GM03348 (cell line): Measurements from ENCODE around the gene HOXA7.

Experiments used
- DNase-seq: peaks from one replicate; pipeline ENCODE4 v3.0.0; 2012; ENCODE audit warnings: low spot score

The HOXA7 gene

DNA sequence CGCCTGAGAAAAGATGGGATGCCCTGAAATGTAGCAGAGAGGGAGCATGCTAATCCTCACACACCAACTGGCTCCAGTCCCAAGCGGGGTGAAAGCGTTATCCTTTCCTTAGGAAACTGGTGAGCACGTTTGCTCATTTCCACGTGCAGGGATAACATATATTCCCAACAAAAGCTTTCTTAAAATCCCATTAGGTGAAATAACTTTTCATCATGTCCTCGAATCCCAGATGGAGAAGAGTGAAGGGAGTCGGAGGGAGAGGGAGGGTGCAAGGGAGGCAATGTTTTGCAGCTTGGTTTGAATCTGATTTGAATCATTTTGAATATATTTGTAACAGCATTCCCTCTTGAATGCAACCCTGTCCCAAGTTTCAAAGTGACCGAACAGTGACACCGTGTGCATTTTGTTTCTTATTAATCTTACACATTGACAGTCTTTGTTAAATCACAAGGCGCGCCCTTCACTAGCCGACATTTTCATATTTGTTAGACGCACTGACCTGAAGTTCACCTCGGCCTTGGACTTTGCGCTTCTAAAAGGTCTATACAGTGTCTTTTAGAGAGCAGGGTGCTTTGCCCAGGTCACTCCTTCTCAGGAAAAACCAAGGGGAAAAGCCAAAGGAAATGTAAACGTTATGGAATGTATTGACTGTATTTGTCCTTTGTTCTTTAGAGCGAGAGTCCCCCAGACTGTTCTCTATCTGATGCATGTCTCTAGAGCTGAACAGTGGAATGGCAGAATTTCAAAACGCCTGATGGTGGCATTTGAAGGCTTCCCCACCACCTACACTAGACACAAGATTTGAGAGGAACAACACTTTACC is 22.9 kb downstream of the HOXA7 start:
- no peak for DNase-seq

DNA sequence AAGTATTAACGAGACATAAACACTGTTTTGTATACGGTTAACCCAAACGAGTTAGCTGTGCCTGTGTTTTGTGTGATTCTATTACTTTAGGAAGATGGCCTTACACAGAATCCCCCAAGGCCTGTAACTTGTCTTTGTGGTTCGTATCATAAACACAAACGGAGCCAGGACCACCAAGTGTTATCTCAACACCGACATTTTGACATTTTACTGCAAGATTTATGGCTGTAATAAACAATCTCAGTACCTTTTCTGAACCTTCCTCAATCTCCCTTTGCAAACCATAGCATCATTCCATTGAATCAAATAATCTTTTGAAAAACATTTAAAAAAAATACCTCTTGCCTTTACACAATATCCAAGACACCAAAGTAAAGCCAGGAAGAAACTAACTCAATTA is 23.5 kb downstream of the HOXA7 start:
- DNase-seq, result no peak

DNA sequence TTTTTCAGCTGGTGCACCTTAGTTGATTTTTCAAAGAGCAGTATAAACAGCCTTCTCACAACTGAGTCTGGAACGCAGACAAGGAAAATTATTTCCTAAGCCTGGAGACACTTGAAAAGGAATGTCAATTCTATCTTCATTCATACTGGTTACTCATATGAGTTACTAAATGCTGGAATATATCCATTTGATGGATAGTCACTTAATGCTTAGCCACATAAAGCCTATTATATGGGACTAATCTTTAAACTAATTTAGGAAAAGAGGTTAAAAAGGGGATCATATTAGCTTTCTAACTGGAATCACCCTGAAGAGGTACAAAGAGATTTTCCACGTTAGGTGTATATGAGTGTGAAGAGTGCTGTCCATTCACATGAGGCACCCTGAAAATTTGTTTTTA is 24.3 kb downstream of the HOXA7 start:
- DNase-seq, result no peak

DNA sequence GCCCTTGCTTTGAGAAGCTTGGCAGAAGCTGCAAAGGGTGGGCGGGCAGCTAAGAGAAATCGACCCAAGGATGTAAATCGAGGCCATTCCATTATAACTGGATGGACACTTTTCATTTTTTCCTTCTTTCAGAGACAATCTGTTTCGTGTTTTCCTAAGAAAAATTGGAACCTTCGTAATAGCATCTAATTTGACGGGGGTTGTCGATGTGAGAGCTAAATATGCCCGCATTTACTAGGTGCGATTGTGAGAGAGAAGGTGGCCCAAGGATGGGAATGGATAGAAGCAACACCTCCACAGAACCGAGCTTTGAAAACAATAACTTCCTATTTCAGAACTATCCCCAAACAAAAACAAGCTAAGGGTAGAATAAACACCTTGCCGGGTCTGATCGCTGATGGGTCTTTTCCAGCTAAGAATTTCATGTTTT is 25.1 kb downstream of the HOXA7 start:
- DNase-seq, result no peak

DNA sequence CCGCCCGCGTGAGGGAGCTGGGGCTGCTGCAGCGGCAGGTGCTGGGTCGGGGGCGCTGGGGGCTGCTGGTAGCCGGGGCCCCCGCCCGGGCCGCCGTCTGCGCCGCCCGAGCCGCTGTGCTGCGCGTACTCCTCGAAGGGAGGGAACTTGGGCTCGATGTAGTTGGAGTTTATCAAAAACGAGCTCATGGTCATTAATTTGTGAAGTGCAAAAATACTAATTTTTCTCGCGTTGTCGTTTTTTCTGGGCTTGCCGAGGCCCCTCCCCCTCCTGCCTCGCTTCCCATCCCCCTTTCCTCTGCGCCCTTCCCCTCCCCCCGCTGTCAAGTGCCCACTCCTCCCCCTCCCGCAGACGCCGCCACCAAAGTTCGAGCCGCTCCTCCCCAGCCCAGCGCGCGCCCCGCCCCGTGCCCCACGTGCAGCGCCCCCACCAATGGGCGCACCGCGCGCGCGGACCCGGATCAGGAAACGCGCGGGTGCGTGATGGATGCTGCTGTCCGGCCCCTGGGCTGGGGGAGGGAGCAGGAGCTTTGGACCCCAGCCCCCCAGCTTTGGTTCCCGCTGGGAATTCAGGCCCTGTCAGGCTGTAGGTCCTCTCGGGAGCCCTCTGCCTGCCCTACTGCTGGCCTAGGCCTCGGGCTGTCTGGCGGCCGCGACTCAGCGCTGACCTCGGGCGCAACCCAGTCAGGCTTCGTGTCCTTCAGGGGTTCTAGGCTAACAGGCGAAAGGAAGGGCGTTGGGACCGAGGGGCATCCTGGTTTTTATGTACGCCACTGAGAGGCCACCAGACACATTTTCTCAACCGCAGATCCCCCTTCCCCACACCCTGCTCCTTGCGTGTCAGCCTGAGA is 25.7 kb downstream of the HOXA7 start, which contains the start of gene HOXA4:
Gene HOXA4 (minus strand): TSS at position 218 of the 850 bp plus-strand sequence. CDS start 24 bp downstream, at position 194.
- DNase-seq, result peak; percentile 98

DNA sequence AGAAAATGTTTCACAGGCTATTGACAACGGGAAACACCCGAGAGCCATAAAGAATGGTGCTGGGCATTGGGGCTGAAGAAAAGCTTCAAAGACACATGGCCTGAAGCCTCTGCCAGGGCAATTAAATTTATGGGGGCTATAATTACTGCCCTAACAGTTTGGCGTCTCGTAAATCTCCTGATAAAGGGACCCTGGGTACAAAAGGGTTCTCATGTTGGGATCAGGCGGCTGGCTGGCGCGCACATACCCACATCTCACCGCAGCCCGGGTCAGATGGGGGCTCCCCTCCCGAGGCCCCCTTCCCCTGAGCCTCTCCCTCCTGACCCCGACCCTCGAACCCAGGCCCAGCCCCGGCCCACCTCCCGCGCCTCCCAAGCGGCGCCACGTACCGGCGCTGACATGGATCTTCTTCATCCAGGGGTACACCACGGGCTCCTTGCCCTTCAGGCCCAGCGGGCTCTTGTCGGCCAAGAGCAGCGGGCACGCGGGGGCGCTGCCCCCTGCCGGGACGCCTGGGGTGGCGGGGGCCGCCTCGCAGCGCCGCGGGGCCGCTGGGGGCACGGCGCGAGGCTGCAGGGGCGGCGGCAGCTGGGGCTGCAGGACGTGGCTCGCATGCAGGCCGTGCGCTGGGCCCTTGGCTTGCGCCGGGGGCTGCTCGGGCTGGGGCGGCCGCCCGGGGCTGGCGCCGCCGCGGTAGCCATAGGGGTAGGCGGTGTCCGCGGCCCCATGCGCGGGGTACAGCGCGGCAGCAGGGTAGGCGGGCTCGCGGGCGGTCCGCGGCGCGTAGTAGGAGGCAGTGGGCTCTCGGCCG is 26.5 kb downstream of the HOXA7 start:
- DNase-seq, result peak; percentile 79

DNA sequence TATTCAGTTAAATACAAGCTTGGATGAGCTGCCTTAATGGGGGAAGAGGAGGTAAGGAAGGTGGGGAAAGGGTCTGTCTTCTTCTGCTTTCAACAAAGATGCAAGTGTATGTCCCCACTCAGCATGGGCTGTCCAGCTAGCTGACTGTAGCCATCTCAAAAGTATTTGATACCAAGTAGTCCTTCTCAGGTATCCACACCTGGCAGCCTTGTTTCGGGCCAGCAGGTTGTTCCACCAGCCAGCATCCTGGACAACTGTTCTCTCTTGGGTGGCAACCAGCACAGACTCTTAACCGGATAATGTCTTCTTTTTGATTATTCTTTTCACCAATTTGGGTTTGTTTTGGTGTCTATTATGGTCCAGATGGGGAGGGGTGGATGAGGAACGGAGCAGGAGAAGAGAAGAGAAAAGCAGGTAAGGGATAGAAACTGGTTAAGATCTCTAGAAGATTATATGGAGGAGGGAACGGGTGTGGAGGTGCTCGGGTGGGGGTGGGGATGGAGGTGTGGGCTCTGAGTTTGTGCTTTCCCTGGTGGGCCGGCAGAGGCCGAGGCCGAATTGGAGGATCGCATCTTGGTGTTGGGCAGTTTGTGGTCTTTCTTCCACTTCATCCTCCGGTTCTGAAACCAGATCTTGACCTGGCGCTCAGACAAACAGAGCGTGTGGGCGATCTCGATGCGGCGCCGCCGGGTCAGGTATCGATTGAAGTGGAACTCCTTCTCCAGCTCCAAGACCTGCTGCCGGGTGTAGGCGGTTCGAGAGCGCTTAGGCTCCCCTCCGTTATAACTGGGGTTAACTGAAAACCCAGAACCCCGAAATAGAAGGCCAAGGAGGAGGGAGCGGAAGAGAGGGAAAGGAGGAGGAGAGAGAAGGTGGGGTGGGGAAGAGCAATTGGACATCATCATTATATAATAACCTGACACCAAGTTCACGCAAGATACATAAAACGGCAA is 27.4 kb downstream of the HOXA7 start:
- no peak for DNase-seq

DNA sequence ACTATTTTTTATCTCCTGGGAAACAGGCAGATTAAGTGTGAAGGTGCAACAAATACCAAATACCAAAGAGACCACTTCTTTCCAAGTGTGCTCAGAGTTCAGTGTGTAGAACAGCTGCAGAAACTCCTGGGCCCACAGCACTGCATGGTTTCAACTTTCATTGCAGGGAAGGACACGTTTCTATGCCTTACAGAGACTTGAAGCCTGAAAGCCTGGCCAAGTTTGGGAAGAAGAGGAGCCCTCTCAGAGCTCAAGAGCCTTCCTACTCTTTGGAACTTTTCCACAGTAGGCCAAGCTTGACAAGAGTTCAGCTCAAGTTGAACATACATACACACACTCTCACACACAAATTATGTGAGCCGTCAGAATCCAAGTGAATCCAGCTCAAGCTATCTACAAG is 28.4 kb downstream of the HOXA7 start:
- no peak for DNase-seq

DNA sequence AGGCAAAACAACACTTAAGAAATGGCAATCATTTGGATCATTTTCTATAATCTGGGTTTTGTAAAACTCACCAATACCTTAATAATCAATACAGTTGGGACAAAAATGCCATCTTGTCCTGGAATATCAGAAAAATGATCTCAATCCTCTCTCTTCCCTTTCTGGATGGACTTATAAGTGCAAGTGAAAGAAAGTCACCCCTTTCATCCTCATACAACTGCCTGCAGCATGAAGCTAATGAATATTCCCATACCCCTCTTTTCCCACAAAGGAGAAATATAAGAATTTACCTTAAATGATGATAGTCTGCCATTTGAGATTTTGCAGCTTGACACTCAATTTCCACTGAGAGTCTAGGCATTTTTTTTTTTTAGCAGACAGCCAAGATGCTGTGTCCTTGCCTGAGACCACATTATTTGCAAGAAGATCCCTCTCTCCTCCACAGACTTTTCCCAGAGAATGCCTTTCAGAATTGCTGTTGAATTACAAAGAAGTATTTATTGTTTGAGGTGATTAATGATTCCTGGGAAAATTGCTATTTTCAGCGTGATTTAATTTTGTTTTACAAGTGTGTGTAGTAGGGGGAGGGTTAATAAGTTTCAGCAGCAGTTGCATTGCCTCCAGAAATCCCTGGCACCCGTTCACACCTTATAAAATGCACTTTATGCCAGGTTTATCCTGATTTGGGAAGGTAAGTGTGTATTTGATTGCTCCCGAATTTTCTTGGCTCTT is 29.7 kb downstream of the HOXA7 start:
- no peak for DNase-seq

DNA sequence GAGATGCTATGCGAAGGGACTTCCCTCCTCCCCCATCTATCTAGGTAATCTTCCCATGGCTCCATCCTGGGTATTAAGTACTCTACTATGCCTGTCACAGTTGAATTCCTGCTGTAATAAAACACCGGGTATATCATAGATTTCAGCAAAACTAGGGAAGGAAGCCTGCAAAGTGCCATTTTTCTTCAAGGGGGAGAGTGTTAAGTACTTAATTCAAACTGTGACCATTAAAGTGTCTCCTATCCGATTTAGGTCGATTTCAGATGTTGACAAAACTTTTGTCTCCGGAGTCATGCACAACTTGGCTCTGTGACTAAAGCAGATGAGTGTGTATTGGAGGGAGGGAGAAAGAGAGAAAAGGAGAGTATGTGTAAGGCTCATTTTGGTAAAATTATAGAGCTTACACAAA is 30.5 kb downstream of the HOXA7 start:
- DNase-seq, result no peak

DNA sequence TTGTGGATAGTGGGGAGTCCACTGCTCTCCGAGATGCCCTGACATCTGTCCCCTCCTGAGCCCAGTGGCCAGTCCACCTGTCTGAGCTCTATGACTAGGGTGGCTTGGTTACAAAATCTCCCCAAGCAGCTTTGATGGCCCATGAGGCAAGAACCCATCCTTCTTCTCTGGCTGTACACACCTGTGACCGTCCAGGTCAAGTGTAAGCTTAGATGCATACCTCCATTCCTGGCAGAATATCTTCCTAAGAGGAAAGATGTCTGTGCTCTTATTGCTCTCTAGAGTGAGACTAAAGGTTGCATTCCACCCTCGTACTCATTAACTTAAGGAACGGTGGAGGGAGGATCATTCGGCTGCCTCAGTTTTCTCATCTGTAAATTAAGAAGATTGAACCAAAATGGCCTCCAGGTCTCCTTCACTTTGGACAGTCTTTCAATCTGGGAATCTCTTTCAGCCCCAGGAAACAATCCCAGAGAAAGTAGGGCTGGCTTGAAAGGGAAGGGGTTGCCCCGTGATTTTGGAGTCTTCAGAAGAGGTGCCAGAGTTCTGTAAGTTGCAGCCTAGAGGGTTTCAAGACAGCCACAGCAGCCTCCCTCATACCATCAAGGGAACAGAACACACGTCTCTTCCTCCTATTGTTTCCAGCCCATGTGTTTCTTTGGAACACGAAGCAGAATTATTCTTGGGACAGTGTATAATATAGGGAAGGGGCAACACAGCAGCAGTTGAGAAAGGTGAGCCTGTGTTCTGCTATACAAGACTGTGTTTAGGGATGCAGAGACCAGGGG is 31.4 kb downstream of the HOXA7 start:
- no peak for DNase-seq

DNA sequence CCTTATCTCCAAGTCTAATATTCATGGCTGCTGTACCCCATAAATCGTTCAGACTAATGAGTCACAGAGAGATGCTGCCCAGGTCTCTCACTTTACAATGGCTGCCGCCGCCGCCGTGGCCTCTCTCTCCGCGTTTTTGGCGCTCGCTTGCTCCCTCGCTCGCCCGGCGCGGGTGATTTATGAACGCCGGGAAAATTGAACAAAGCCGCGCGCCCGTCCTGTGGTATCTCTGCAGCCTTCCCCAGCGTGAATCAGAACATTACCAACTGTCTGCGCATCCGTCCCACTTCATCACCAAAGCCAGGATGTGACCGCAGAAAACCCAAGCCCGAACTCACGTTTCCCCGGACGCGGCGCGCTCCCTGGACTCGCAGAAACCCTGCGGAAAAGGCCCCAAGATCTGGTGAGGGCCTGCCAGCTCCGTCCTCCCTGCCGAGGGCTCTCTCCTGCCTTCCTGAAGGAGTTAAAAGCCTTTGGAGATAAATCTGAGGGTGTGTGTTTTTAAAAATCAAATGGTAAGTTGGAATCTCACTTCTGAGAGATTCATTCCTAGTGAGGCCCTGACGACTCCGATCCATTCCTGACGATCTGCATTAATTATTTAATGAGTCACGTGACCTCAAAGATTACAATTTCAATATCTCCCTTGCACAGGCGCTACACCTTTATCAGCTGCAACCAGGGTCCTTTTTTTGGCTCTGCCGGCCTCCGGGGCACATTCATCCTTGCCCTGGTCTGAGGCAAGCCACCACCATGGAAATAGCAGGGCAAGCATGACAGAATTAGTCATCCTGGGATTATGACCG is 32.2 kb downstream of the HOXA7 start:
- no peak for DNase-seq

DNA sequence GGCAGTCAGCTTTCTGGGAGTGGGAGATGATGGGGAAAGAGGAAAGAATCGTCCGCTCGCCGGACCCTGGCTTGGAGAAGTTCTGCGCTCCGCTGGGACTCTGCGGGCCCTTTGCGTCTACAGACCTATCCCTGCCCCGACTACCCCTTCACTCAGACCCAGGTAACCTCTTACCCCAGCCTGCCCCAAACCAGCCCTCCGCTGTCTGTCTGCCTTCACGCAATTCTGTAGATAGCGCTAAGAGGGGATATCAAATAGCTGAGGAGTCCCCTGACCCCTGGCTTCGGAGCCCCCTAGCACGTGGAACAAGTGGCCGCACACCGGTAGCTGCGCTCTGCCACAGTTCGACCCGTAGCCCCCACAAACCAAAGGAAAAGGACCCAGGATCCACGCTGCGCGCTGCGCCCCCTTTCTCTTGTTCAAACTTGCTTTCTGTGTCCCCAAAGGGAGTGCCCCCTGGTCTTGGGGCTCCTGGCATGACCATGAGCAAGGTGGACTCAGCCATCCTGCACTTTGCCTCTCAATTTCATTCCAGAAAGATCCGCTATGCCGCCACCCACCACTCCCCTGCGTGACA is 32.9 kb downstream of the HOXA7 start:
- DNase-seq, result no peak

DNA sequence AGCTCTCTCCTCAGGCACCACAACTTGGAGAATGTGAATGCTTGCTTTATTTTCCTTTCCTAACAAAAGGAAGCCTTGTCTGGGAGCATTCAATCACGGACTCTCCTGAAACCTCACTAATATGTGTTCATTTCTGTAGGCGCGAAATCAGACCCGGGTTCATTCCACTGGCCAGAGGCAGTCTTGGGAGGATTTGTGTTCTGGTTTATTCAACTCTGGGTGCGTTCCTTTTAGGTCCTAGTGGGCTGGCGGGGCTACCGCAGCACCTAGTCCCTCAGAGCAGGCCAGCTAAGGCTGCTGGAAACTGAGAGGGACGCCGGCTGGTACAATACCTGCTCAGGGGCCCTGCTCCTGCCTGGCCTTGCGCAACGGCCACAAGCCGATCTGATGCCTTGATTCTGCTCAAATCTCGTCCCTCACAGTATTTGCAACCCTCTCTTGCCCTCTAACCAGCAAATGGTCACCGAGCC is 33.4 kb downstream of the HOXA7 start:
- no peak for DNase-seq

DNA sequence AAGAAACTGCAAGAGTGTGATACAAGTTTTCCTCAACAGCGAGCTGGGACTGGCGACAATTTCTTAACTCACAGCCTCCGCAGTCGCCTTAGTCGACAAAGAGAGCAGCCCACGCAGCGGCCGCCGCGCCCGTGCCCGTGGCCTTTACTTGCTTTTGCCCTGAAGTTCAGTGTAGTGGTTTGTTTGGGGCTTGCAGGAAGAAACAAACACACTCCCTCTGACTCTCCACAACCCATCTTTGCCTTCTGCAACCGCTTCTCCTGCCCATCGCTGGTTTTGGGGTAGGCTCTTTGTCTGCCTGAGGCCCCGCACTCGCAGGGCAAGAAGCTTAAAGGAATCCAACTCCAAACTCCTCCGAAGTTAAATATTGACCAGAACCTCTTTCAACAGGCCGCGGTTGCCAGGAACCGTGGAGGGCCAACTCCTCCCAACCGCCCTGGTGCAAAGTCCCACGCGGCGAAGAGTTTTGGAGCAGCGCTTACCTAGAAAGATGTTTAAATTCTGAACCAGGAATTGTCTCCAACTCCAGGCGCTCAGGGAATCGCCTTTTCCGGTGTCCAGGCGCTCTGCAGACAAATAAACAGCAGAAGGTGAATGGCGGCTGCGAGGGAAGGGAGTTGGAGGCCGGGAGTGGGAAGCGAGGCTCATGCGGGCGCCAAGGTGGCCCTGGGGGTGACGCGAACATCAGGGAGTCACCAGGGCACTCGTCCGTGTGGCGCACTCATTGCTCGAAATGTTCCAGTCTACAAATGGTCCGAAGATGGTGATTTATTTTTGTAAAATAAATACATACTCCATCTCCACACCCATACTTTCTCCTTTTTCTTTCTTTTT is 34.2 kb downstream of the HOXA7 start:
- DNase-seq, result no peak

DNA sequence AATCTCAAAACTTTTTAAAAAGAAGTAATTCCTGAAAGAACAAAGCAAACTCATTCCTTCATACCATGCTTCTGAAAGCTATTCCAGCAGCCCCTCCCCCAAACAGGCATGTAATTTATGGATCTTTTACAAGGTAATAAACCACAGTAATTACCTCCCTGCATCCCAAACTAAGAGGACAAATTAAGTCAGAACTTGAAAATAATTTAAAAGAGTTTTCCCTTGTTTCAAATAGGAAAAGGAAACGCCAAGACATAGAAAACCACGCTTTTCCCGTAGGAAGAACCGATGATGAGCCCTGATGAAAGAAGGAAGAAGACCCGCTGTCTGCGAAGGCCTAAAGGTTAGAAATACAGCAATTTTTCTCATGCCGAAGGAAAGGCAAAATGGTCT is 34.8 kb downstream of the HOXA7 start:
- DNase-seq, result no peak

DNA sequence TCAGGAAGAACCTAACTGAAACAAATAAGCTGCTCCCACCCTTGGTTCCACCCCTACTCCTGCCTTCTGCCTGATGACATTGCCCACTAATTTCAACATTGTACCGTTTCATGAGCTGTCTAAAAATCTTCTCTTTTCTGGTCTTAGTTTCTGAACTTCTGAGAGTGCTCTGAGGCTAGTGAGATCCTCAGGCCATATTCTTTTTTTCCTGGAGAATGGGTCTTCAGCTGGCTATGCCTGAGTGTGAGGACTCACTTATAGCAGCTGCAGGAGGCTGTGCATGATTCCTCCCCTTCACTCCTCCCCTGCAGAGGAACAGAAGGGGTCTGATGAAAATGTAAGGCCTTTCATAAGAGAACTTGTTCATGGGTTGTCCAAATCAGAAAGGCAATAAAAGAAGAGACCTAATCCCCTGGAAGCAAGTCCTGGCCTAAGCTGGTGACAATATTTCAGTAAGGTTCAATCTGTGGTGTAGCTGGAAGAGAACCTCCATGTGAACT is 37.0 kb downstream of the HOXA7 start:
- DNase-seq, result no peak
